HG02840 (cell line): ENCODE data around the gene TULP4.

Source experiments
- ATAC-seq: cut with Tn5 transposase; IDR thresholded peaks from one replicate; pipeline ENCODE4 v1.9.1; 2021; ENCODE audit warnings: mild to moderate bottlenecking, moderate library complexity, moderate number of reproducible peaks; ENCODE audit not compliant: unreplicated experiment, low FRiP score

The TULP4 gene, protein sequence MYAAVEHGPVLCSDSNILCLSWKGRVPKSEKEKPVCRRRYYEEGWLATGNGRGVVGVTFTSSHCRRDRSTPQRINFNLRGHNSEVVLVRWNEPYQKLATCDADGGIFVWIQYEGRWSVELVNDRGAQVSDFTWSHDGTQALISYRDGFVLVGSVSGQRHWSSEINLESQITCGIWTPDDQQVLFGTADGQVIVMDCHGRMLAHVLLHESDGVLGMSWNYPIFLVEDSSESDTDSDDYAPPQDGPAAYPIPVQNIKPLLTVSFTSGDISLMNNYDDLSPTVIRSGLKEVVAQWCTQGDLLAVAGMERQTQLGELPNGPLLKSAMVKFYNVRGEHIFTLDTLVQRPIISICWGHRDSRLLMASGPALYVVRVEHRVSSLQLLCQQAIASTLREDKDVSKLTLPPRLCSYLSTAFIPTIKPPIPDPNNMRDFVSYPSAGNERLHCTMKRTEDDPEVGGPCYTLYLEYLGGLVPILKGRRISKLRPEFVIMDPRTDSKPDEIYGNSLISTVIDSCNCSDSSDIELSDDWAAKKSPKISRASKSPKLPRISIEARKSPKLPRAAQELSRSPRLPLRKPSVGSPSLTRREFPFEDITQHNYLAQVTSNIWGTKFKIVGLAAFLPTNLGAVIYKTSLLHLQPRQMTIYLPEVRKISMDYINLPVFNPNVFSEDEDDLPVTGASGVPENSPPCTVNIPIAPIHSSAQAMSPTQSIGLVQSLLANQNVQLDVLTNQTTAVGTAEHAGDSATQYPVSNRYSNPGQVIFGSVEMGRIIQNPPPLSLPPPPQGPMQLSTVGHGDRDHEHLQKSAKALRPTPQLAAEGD (N-terminal part only)

GRCh38 chr6:158312165-158312564 lies at the start of gene TULP4:
Gene TULP4, plus strand, starts transcription at chr6:158312465. Its CDS starts 1,552 bp downstream, at chr6:158314017.
- ATAC-seq: no peak

DNA sequence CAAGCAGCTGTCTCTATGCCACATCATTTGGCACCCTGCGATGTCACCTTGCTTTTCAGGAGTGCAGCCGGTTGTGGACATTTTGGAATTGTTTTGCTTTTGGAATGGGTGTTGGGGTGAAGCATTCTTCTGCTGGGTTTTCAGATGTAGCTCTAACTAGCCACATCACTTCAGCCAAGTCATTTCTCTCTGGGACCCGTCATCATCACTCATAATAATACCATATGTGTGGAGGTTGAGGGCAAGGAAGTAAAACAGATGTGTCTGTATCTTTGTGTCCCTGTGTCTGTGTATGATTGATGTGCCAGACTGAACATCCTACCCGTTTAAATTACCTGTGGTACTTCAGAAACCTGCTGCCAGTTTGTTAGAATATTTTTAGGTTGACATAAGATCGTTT lies 49.5 kb upstream of the TULP4 start:
- ATAC-seq: no peak

DNA sequence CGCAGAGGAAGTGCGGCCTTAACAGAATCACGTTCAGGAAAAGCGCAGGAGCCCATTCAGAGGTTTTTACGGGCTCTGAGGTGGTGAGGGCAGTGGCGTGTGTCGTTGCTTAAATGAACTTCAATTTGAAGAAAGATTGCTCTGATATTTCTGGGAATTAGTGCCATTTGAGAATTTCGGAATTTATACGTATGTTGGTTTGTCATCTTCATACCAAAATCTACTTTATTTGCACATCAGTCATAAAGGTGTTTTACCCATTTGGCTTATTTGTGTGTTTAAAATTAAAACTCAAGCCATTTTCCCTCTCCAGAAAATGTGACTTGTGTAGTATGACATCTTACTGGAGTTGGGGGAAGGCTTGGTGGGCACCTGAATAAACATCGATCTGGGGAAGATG lies 48.1 kb upstream of the TULP4 start:
- ATAC-seq: no peak

- ATAC-seq: no peak
Observed at GRCh38 chr6:158266131-158266530, 46.1 kb upstream of the TULP4 start.

GRCh38 chr6:158268361-158269147 lies 43.7 kb upstream of the TULP4 start:
- no peak for ATAC-seq

GRCh38 chr6:158269657-158270056 lies 42.6 kb upstream of the TULP4 start:
- ATAC-seq: no peak

- no peak for ATAC-seq
Observed at GRCh38 chr6:158270389-158271127, 41.7 kb upstream of the TULP4 start.

DNA sequence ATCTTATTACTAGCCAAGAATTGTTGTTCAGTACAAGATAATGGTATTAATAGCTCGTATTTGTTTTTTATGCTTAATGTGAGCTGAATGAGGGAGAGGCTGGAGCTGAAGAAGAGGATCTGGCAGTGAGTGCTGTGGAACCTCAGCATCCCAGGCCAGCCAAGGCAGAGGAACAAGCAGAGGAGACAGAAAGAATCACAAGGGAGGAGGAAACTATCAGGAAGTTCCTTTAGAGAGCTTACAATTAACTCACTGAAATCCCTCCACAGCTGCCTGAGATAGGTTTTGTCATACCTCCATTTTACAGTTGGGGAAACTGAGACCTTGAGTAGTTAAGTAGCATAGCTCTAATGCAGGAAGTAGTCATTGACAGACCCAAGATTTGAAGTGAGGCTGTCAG lies 39.9 kb upstream of the TULP4 start:
- ATAC-seq: no peak

DNA sequence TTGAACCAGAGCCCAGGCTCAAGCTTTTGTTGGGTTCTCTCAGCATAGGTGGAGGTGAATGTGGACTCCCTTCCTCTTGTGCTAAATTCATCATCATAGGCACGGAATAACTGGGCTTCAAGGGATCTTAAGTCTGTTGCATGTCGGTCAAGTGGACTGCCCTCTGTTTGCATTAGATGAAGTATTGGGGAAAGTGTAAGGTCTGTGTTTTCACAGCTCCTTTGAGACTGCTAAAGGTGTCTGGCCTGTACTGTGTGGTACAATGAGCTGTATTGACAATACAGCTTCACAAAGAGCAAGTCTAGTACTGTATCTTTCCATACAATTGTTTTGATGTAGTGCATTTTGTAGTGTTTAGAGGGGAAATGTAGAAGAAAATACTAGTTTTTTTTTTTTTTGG lies 34.3 kb upstream of the TULP4 start:
- no peak for ATAC-seq

DNA sequence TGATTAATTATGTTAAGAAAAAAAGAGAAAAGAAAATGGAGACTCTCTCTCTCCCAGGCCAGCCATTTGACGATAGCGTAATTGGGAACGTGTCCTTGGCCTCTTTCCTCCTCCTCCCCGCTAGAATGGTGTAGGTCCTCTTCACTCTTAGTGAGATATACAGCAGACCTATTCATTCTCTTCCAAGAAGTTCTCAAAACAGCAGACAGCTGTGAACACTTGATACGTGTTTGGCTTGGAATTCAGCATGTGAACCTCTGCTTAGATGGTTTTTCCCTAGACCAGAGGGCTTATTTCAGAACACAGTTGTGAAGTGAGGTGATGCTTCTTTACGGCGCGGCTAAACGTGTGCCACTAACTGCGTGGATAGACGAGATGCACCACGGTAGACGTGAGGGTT lies 32.6 kb upstream of the TULP4 start:
- no peak for ATAC-seq

GRCh38 chr6:158283304-158283980 lies 28.8 kb upstream of the TULP4 start:
- no peak for ATAC-seq

DNA sequence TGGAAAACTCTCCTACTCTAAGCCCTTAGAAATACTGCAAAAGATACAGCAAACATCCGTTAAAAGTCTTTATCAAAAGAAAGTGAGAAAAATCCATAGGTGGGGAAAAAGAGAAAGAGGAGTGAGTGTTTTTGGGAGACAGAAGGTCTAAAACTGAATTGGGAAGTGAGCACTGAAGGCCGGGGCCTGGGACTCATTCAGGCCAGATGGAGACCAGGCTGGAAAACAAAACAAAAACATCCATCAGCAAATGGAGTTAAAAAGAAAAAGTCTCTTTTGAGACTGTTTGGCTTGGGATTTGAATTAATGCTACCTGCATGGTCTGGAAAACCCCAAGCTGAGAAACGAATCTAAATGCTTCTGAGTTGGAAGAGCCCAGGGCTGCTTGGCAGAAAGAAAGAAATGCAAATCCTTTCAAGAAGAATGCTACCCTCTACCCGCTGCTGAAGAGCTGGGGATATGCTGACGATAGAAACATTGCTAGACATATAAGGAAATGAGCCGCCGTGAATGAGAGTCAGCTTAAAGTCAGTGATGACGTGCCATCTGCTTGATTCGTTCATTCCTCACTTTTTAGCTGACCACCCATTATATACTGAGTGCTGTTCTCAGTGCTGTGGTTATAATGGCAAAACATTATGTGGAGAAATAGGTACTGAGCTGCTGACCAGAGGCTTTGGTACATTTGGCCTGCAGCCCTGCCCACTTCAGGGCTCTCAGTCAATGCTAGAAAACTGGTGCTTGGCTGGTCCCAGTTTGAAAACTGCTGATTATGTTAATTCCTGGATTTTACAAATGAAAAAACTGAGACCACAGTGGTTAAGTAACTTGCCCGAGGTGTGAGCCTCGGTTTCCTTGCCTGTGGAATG lies 28.0 kb upstream of the TULP4 start:
- ATAC-seq: no peak

DNA sequence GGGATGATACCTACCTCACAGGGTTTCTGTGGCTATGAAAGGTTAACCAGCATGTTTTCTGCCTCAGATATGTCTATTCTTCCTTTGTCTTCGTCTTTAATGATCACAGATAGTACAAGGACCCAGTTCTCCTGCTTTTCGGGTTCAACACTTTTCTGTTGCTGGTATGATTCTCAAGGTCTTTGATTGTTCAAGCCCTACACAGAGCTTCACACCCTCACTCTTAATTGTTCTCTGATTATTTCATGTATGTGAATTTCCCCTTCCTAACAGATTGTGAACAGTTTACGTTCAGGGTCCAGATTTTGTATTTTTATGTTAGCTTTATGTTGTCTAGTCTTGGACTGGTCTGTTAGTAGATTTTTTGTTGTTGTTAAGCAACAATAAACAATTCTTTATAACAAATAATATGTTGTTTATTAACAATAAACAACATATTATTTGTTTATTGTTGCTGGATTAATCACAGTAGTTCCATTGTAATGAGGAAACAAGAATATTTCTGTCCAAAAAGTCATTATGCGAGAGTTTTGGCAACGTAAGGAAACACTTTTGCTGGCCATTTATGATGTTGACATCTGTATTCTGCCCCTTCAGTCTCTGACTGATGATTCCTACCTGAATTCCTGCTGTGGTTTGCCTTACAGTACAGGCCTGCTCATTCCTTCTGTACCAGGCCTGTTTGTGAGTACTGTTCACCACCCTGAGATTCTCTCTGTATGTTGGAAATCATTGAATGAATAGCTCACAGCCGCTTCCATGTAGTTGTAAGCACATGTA lies 27.2 kb upstream of the TULP4 start:
- no peak for ATAC-seq

DNA sequence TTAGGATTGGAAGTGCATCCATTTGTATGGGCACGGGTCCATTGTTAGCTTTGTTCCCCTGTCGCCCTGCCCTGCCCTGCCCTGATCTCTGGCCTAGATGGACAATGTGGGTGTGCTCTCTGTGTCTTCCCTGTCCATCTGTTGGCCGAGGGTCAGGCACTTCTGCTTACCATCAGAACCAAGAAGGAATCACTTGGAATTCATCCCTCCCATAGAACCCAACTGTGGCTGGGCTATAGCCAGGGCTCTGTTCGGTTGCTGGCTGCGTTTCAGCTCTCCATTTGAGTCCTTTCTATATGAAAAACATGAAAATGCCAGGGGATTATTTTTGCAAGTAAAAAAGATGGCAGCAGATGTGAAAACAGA lies 26.6 kb upstream of the TULP4 start:
- no peak for ATAC-seq

DNA sequence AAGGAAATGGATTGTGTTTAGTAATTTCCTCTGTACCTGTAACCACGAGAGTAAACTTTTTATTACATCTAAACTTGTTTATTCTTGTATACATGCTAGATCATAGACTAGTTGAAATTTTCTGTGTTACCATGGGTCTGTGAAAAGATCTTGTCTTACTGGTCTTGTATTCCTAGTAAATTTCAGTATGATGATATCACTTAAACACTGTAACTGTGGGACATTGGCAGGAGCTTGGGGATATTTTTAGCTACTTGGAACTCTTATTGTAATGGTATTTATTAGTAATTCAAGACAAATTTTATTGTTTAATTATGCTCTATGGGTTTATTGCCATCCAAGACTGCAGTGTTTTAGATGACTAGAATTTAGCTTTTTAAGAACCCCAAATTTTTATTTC lies 25.9 kb upstream of the TULP4 start:
- ATAC-seq: no peak

DNA sequence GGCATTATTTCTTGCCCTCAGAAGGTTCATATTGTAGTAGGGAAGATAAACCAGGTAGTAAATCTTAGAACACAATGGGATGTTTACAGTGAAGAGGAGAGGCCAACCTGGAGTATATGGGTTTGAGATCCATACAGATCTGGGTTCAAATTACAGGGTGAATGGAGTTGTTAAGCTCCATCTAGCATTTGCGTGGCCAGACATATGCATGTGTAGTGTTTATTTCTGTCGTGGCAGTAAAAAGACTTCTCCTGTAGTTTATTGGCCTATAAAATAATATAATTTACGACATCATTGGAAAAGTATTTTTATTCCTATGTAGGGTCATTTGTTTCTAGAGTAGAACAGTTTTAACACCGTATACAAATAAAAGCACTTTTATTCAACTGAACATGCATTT lies 25.2 kb upstream of the TULP4 start:
- no peak for ATAC-seq

- ATAC-seq: no peak
Observed at GRCh38 chr6:158290040-158290439, 22.2 kb upstream of the TULP4 start.

DNA sequence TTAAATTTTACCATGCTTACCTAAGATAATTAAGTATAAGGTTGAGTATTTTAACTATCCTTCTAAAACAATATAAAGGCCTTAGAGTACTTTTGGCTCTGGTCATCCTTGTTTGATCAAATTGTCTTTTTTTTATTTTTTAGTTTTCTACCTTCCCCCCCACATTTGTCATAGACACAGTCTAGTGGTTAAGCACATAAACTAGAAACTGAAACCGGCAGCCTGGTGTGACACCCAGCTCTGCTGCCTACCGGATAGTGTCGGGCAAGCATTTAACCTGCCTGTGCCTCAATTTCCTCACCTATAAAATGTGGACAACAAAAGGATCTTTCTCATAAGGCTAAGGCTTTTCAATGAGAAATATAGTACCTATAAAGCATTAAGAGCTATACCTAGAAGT lies 21.6 kb upstream of the TULP4 start:
- ATAC-seq: peak; percentile 75
